OCI-LY7 (cell line): ENCODE results near the gene RFX7.

ENCODE experiments used
- CTCF ChIP-seq: fragments of 200-600 bp; sonication (generic); conservative IDR thresholded peaks from 2 replicates; pipeline ENCODE4 v1.5.1; 2014; ENCODE audit warnings: mild to moderate bottlenecking, antibody characterized with exemption, low read length, moderate library complexity, mixed read lengths
- EZH2phosphoT487 ChIP-seq: fragments of 200-600 bp; sonication (generic); IDR thresholded peaks from 2 replicates; pipeline ENCODE4 v1.6.1; 2018; ENCODE audit warnings: low read depth, borderline replicate concordance, mild to moderate bottlenecking, mixed run types, antibody characterized with exemption, low read length, moderate library complexity, mixed read lengths

DNA sequence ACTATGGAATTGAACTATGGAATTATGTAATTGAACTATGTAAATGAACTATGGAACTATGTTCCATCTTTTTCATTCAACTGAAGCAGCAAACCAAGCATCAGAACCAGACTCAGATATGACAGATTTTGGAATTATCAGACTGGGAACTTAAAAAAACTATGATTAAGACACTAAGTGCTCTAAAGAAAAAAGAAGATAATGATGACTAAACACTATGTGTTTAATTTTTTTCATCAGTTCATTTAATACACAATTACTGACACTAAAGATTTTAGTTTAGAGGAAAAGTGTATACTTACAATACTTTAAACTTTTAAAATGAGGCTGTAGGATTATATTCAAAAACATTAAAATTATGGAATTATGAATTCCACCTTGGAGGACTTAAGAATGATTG, 15.3 kb downstream of the RFX7 start:
- no peak for TF ChIP-seq CTCF
- no peak for TF ChIP-seq EZH2phosphoT487
